Type B pancreatic cell (in vitro differentiated cells): ENCODE data around the gene ZNF264. TPM values are rescaled to one million over a fixed set of nuclear protein-coding genes. Genes with fewer than 3 reads are reported as not detected.

Experiments
- DNase-seq: peaks from one replicate; pipeline ENCODE4 v3.0.0; 2021; ENCODE audit warnings: mixed read lengths; ENCODE audit not compliant: unreplicated experiment; ENCODE audit errors: extremely low spot score
- H3K27ac Mint-ChIP-seq: 2 replicates; pipeline ENCODE4 v1.8.0; 2021; ENCODE audit warnings: mild to moderate bottlenecking, mixed read lengths
- H3K27me3 Mint-ChIP-seq: 2 replicates; pipeline ENCODE4 v1.8.0; 2021; ENCODE audit warnings: mixed read lengths
- H3K36me3 Mint-ChIP-seq: 2 replicates; pipeline ENCODE4 v1.8.0; 2021; ENCODE audit warnings: mixed read lengths
- H3K4me1 Mint-ChIP-seq: one replicate; pipeline ENCODE4 v1.8.0; 2021; ENCODE audit warnings: mixed read lengths; ENCODE audit not compliant: unreplicated experiment
- H3K4me3 Mint-ChIP-seq: 2 replicates; pipeline ENCODE4 v1.8.0; 2021; ENCODE audit warnings: mild to moderate bottlenecking, mixed read lengths
- H3K9me3 Mint-ChIP-seq: 2 replicates; pipeline ENCODE4 v1.8.0; 2021; ENCODE audit warnings: mixed read lengths
- total RNA-seq: library from RNA; stranded (reverse); gene quantifications from 2 replicates; pipeline ENCODE4 v1.2.1, GENCODE V29; 2021; ENCODE audit warnings: low replicate concordance
- TF ChIP-seq, protein P1 (sequence below): fragments of 200-600 bp; sonication (generic); conservative IDR thresholded peaks from 2 replicates; pipeline ENCODE4 v1.5.0; 2021; ENCODE audit warnings: antibody characterized with exemption, mild to moderate bottlenecking

ZNF264 gene
- total RNA-seq, 1 donor from 2014 or later, result 37.0 TPM

DNA sequence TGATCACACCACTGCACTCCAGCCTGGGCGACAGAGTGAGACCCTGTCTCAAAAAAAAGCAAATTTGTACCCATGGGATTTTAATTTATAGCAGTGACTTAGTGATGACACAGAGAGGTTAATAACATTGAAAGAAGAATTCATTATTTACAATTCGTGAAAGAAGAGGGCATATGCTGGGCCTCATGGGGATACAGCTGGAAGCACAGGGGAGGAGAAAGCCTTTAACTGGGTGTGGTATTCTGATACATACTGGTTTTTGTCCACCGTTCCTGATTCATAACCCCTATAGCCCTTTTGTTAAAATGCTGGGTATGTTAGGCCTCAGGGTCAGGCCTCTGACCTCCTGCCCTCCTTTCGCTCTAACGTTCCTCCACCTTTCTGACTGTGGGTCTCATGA lies 10.9 kb downstream of the ZNF264 start:
- H3K9me3 Mint-ChIP-seq, result no peaks in the 10 kb centered on the region
- no peak for DNase-seq
- peaks cover 4% of the 10 kb centered on the region for H3K4me1 Mint-ChIP-seq
- H3K4me3 Mint-ChIP-seq, result no peak overlapping the region
- H3K36me3 Mint-ChIP-seq, result peaks cover 46% of the 10 kb centered on the region
- H3K27me3 Mint-ChIP-seq, result no peaks in the 10 kb centered on the region
- TF ChIP-seq, protein P1, sequence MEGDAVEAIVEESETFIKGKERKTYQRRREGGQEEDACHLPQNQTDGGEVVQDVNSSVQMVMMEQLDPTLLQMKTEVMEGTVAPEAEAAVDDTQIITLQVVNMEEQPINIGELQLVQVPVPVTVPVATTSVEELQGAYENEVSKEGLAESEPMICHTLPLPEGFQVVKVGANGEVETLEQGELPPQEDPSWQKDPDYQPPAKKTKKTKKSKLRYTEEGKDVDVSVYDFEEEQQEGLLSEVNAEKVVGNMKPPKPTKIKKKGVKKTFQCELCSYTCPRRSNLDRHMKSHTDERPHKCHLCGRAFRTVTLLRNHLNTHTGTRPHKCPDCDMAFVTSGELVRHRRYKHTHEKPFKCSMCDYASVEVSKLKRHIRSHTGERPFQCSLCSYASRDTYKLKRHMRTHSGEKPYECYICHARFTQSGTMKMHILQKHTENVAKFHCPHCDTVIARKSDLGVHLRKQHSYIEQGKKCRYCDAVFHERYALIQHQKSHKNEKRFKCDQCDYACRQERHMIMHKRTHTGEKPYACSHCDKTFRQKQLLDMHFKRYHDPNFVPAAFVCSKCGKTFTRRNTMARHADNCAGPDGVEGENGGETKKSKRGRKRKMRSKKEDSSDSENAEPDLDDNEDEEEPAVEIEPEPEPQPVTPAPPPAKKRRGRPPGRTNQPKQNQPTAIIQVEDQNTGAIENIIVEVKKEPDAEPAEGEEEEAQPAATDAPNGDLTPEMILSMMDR, result no peak
- no peak overlapping the region for H3K27ac Mint-ChIP-seq

DNA sequence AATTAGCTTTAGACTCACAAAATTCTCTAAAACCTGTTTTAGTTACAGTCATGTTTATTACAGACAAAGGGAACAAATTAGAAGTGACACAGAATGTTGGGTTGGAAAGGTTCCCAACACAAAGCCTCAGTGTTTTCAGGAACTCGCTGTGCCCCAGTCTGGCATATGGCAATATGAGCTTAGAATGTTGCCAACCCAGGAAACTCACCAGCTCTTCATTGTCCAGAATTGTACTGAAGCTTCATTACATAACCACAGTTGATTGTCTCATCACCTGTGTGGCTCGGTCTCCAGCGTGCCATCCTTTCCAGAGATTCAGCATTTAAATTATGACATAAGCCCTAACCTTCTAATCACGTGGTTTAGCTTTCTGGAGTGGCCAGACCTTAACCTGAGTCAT lies 19.1 kb downstream of the ZNF264 start:
- no peak overlapping the region for H3K27ac Mint-ChIP-seq
- DNase-seq, result no peak
- H3K4me3 Mint-ChIP-seq, result no peak overlapping the region
- TF ChIP-seq, protein P1, result no peak
- peaks cover 41% of the 10 kb centered on the region for H3K36me3 Mint-ChIP-seq
- no peaks in the 10 kb centered on the region for H3K9me3 Mint-ChIP-seq
- H3K4me1 Mint-ChIP-seq, result no peaks in the 10 kb centered on the region
- no peaks in the 10 kb centered on the region for H3K27me3 Mint-ChIP-seq

DNA sequence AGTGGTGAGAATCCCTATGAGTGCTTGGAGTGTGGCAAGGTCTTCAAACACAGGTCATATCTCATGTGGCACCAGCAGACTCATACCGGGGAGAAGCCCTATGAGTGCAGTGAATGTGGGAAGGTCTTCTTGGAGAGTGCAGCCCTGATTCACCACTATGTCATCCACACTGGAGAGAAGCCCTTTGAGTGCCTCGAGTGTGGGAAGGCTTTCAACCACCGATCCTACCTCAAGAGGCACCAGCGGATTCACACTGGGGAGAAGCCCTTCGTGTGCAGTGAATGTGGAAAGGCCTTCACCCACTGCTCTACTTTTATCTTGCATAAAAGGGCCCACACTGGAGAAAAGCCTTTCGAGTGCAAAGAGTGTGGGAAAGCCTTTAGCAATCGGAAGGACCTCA lies 20.8 kb downstream of the ZNF264 start:
- Mint-ChIP-seq H3K9me3 (no peaks in the 10 kb centered on the region), H3K4me3 (no peak overlapping the region), H3K27me3 (no peaks in the 10 kb centered on the region), H3K36me3 (peaks cover 39% of the 10 kb centered on the region), H3K4me1 (no peaks in the 10 kb centered on the region), H3K27ac (no peak overlapping the region)
- TF ChIP-seq, protein P1, result no peak
- no peak for DNase-seq

DNA sequence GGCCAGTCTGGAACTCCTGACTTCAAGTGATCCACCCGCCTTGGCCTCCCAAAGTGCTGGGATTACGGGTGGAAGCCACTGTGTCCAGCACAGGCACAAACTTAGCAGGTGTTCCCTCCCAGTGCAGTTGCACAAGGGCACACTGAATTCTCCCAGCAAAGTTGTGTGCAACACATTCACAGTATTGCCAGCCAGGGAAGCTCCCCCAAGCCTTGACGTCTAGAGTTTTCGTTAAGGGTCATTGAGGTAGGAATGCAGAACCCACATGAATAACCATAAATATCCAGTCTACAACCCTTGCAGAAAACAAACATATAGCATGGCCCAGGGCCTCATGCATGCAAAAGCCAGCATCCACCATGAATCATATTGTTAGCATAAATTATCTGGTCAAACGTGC lies 36.2 kb downstream of the ZNF264 start:
- DNase-seq, result peak; percentile 20
- Mint-ChIP-seq H3K4me3 (no peak overlapping the region), H3K27me3 (peaks cover 10% of the 10 kb centered on the region), H3K36me3 (no peaks in the 10 kb centered on the region), H3K9me3 (no peaks in the 10 kb centered on the region), H3K27ac (no peak overlapping the region), H3K4me1 (no peaks in the 10 kb centered on the region)
- TF ChIP-seq, protein P1, result no peak

DNA sequence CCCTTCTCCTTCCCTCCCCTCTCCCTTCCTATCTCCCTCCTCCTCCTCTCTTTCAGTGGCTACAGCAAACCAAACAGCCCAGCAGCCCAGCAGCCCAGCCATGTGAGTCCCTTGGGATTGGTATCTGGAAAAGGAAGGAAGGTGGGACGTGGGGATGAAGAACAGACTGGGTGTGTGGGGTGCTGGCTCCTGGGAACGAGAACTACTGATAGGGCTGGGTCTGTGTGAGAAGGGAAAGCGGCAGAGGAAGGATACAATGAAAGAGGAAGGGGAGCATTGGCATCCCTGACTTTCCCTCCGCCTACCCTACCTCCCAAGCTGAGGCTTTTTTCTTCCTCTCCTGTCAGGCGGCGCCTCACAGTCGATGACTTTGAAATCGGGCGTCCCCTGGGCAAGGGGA lies 40.4 kb downstream of the ZNF264 start:
- Mint-ChIP-seq H3K27me3 (peaks cover 7% of the 10 kb centered on the region), H3K9me3 (no peaks in the 10 kb centered on the region), H3K27ac (no peak overlapping the region), H3K4me3 (no peak overlapping the region), H3K4me1 (no peaks in the 10 kb centered on the region), H3K36me3 (no peaks in the 10 kb centered on the region)
- TF ChIP-seq, protein P1, result no peak
- DNase-seq, result peak; percentile 16

DNA sequence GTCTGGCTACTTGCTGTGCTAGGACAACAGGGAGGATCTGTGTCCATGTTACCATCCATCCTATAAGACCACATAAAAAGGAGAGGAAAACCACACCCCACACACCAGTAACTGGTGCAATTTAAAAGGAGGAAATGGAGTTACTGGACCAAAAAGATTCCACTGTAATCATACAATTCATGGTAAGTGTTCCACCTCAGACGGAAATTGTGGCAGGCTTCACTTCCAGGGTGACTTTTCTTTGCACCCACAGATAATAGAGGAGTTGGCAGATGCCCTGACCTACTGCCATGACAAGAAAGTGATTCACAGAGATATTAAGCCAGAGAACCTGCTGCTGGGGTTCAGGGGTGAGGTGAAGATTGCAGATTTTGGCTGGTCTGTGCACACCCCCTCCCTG lies 41.9 kb downstream of the ZNF264 start:
- DNase-seq, result peak; percentile 7
- Mint-ChIP-seq H3K9me3 (no peaks in the 10 kb centered on the region), H3K27me3 (peaks cover 7% of the 10 kb centered on the region), H3K27ac (no peak overlapping the region), H3K4me1 (no peaks in the 10 kb centered on the region), H3K36me3 (no peaks in the 10 kb centered on the region), H3K4me3 (no peak overlapping the region)
- TF ChIP-seq, protein P1, result no peak
